Medulla oblongata (tissue), 1 donor: ENCODE measurements around the gene SMIM24.
A peak's percentile ranks its signal among the peaks of the same experiment; 100 is the strongest.

Source experiments
- DNase-seq: peaks from one replicate; pipeline ENCODE4 v3.0.0-alpha.2; 2015; ENCODE audit errors: extremely low spot score

SMIM24 gene

GRCh38 chr19:3474010-3474409 lies 6.3 kb downstream of the SMIM24 start:
- no peak for DNase-seq

GRCh38 chr19:3471954-3472655 lies 8.2 kb downstream of the SMIM24 start:
- no peak for DNase-seq

DNA sequence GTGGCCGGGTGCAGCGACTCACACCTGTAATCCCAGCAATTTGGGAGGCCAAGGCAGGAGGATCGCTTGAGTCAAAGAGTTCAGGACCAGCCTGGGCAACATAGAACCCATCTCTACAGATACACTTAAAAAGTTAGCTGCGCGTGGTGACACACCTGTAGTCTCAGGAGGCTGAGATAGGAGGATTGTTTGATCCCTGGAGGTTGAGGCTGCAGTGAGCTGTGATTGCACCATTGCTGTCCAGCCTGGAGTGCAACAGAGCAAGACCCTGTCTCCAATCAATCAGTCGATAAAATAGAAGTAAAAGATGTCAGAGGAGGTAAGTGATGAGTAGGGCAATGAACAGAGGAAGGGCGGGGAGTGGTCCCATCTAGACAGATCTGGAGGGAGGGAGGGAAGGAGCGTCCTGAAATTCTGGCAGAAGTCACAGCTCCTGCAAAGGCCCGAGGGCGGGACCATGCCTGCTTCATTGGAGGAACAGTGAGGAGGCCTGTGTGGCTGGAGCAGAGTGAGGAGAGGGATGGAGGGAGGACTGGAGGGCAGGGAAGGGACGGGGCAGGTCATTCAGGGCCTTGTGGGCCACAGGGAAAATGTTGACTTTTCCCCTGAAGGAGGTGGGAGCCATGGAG lies 9.7 kb downstream of the SMIM24 start:
- no peak for DNase-seq

DNA sequence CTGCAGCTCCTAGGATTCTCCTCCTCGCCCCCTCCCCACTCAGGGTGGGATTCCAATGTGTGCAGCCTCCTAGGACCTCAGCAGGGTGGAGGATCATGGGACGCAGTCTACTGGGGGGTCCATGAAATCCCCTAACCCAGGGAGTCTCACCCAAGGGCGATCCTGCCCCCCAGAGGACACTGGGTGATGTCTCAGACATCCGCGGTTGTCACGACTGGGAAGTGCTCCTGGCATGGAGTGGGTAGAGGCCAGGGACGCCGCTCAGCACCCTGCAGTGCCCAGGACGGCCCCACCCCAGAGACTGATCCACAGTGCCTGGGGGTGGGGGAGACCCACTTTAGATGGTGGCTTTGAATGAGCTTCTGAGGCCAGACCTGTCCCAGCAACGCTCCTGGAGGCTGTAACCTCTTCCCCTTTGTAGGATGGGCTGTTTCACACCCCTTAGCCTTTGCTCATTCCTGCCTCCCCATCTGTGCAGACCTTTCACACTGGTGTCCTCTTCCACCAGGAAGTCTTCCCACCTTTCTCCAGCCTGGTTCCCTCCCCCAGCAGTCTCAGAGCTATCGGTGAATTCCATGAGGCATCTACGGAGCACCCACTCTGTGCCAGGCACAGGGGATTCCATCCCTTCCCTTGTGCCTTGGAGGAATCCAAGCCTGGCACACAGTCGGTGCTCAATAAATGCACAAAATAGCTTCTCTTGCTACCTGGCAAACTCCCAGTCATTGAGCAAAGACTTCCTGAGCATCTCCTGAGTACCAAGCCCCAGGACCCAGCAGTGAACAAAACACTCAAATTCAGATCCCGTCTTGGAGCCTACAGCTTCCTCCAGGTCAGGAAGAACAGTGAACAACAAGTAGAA lies 10.5 kb downstream of the SMIM24 start:
- DNase-seq, result no peak

DNA sequence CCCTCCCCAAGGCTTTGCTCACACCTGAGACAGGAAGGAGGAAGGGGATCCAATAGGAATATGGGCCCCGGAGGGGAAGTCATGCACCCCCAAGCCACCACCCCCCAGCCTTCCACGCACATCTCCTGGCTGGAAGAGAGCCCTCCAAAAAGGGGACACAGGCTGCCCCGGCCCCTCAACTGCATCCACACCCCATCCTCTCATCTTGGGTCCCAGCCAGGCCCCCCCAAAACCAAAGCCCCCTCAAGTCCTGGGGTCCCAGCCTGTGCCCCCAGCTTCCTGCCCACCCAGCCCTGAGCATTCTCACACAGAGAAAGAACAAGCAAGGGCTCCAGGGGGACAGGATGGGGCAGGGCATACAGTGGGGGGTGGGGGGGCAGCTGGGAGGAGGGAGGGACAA lies 12.1 kb downstream of the SMIM24 start:
- DNase-seq, result no peak

- no peak for DNase-seq
Observed at GRCh38 chr19:3467437-3468198, 12.7 kb downstream of the SMIM24 start.

DNA sequence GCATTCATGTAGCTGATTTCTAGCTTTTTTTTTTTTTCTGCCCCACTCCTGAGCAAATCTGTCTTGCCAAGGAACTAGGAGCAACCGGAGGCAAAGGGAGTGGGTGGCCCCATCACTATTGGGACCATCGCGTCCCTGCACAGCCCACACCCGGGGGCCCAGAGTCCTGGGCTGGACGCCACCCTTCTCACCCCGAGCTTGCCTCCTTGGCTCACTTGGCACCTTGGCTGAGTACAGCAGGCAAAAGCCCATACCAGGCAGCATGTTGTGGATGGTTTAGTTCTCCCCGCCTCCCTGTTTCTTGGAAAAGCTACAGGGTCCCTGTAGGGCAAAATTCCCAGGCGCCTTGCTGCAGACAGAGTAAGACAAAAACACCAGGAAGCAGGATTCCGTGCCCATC lies 13.7 kb downstream of the SMIM24 start:
- peak; percentile 69 for DNase-seq

DNA sequence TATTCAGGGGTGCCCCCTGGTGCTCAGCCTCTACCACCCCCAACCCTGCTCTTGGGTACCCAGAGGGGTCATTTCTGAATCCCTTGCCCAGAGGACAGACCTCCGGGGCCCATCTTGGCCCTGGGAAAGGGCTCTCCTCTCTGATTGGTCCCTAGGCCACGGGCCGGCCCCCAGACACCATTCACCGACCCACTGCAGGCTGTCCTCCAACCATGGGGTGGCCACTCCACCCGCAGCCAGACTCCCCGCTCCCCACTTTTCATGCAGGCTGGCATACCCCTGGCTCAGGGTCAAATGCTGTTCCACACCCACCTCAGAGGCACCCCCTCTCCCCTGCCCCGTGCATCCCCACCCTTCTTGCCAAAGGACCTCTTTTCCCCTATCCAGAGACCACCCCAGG lies 14.8 kb downstream of the SMIM24 start:
- DNase-seq, result no peak

DNA sequence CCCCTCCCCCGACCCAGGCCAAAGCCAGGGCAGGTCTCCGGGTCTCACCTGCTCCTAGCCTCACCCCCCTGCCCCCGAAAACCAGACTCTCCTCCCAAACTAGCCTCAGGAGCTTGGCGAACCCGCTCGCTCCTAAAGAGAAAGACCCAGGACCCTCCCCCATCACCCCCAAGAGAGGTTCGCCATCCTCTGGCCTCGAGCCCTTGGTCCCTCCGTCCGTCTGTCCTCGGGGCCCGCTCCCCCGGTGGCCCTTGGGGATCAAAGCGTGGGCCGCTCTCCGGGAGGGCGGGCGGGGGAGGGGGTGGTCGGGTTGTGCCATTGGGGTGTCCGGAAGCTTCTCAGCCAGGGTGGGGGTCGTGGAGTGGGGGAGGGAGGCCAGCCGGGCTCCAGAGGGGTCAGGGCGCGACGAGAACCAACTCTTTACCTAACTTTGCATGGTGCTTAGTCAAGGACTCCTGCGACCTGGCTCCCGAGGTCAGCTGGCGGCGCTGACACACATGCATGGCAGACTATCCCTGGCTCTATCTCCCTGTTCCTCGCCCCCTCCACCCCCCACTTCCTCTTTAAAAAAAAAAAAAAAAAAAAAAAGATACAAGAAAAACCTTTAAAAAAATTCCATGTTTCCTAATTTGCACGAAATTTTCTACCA lies 15.6 kb downstream of the SMIM24 start:
- DNase-seq, result no peak

DNA sequence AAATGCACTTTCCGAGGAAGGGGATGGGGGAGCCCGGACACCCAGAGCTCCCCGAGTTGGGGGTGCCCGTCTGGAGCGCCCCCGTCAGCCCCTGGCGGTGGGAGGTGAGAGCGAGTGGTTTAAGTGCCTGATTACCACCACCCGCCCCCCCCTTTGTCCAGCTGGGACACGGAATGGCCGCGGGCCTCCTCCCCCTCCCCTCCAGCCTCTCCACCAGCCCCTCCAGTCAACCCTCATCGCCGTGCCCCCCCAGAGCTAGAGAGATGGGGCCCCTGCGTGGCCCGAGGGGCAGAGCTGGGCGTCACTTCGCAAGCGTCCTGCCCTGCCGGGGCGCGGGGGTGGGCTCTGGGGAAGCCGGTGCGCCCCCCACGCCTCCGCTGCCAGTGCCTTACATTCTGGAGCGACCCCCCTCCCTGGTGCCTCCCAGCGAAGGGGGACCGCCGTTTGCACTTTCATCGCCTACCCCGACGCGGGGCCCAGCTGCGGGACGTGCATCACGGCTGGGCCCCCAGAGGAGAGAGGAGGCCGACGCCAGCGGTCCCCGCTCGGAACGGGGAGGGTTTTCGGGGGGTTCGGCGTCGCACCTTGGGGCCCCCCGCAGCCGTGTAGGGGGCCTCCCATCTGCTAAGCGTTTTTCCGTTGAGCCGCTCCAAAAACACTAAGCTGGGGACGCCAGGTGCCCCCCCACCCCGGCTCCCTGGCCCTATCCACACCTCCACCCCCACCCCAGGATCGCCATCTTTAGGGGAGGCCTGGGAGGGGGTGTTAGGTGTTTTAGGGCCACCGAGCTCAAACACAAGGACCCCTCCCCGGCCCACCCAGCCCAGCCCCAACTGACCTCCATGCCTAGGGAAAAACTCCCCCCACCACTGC lies 16.4 kb downstream of the SMIM24 start:
- no peak for DNase-seq

GRCh38 chr19:3462991-3463713 lies 17.2 kb downstream of the SMIM24 start:
- DNase-seq, result no peak

DNA sequence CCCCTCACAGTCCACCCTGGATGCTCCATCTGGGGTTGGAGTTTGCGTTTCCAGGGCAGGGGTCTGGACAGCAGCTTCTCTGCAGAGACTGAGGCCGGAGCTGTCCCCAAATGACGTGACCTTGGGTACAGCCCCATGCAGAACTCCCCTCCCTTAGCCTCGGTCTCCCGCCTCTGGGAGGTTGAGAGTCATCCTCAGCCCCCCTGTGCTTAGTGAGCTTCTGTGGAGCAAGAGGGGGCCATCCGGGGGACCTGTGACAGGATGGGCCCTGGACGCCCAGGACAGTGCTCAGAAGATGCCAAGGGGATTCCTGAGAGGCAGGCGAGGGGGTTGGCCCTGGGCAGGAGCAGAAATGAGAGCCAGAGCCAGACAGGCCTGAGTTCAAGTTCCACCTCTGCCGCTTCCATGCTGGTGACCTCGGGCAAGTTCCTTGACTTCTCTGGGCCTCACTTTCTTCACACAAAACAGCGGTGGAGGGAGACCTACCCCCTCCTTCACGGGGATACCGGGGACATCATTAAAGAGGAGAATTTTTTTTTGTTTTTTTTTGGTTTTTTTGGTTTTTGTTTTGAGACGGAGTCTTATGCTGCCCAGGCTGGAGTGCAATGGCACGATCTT lies 20.3 kb downstream of the SMIM24 start:
- no peak for DNase-seq

DNA sequence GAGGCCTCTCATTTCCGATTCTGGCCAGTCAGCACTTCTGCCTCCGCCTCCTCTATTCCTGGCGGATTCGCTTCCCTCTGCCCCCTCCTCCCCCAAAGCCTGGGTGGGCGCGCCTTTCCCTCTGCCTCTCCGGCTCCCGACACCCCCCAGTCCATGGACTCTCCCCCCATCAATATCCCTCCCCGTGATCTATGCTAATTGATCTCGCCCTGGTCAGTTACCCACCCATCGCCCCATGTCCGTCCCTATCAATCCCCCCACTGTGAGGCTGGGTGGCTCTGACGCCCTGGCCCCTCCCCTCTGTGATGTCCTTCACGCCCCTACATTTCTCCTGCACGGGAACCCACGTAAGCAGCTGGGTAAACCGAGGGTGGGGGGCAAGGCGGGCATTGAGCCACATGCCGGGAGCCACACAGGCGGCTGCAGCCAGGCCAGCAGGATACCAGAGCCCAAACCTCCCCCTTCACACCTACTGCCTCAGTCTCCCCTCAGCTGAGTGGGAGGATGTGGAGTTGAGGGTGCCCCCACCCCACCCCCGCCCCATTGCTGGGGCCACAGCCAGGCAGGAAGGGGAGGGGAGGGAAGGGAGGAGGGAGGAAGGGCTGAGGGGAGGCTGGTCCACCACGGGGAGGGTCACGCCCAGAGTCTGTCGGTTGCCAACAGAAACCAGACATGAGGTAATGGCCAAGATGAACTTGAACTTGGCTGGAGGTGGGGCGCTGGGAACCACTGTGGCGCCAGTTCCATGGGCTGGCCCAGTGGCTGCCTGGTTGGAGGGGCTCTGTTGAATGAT lies 21.0 kb downstream of the SMIM24 start:
- DNase-seq, result peak; percentile 90

GRCh38 chr19:3458229-3459088 lies 21.9 kb downstream of the SMIM24 start:
- peak; percentile 38 for DNase-seq

GRCh38 chr19:3457528-3458228 lies 22.6 kb downstream of the SMIM24 start:
- no peak for DNase-seq

DNA sequence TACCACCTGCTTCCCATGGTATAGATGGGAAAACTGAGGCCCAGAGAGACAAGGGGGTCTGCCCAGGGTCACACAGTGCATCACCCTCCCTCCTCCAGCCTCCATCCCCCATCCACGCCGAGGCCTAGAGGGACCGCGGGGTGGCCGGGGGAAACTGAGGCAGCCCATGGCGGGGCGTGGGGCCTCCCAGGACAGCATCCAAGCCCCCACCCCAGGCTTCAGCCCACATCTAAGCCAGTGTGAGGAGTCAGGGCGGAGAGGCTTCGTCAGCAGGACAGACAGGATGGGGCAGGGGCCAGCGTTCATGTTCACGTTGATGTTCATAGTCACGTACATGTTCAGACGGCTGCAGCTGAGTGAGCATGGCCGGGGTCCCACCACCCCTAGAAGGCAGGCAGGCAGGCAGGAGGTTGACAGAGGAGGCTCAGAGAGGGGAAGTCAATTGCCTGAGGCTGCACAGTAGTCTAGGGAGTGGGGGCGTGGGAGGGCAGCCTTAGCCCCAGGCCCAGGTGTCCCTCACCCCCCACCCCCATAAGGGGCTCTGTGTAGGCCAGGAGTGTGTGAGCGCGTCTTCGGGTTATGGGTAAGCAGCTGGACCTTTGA lies 23.3 kb downstream of the SMIM24 start:
- no peak for DNase-seq
